ENCODE data around the gene AARS2. TPM values are rescaled to one million over a fixed set of nuclear protein-coding genes. Genes with fewer than 3 reads are reported as not detected.

Gene AARS2
- total and polyA plus RNA-seq, 2 of the 8 experiments (the other 6 are each of a cell fraction or from before 2014, with no cell fraction given), result 8.6 to 20.4 TPM

DNA sequence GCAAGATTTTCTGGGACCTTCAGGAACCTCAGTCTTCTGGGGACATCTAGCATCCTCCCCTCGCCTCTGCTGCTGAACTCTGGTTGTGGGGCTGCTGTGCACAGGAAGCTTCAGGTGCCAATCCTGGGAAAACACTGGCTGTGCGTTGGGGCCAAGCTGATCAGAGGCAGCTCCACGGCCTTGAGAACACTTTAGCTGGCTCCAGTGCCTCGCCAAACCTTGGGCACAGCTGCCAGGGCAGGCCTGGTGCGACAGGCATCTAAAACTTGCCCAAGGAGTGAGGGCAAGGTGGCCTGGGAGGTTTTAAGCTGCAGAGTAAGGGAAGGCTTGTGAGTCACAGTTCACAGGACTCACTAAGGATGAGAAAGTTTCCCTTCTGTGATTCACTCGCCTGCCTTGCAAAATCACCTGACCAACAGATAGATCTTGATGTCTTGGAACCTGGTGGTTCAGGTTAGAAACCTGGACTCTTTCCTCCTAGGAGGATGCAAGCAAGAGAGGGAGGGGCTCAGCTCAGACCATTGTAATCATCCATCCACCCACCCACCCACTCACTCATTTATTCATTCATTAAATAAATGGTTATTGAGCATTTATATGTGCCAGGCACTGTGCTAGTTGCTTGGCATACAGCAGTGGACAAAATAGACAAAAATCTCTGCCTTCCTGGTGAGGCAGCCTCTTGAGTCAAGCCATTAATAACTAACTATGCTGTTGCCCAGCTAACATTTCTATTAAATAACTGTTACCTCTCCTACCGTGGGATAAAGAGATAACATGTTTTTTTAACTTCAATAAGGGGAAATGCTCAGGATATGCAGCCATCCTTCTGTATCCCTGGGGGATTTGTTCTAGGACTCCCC lies 26.8 kb upstream of the AARS2 start:
- Histone ChIP-seq H3K79me1 (ENCODE audit: low read depth, low read length) (no peaks in the 10 kb centered on the region), H3K4me3 (ENCODE audit: extremely low read depth in 1 of 4, insufficient read depth in 2 of 4, low read depth in 3 of 4, low read length in 4 of 4) (no peak overlapping the region), H3K14ac (ENCODE audit: insufficient read length) (no peak overlapping the region), H2BK20ac (ENCODE audit: low read length) (no peak overlapping the region), H3K4ac (replicated peaks; ENCODE audit: insufficient read length, low read depth, low read length) (no peak overlapping the region), H3K9ac (replicated peaks in 1 of 4; ENCODE audit: extremely low read depth in 1 of 4, low read depth in 3 of 4, low read length in 3 of 4) (no peak overlapping the region), H3K9me3 (ENCODE audit: insufficient read depth in 2 of 2, low read depth in 1 of 2, low read length in 1 of 2) (no peaks in the 10 kb centered on the region), H3K36me3 (ENCODE audit: control insufficient read depth in 2 of 4, insufficient read depth in 4 of 4, low read length in 3 of 4) (no peaks in the 10 kb centered on the region), H2BK12ac (ENCODE audit: low read depth, low read length) (no peak overlapping the region), H2BK15ac (ENCODE audit: low read length) (no peak overlapping the region), H2AFZ (ENCODE audit: low read length) (no peak overlapping the region), H2AK5ac (ENCODE audit: low read depth, low read length) (no peak overlapping the region), H3K27me3 (replicated peaks in 1 of 4; ENCODE audit: control insufficient read depth in 3 of 4, extremely low read depth in 1 of 4, insufficient read depth in 3 of 4, low read length in 3 of 4) (peaks cover 3 to 7% (median 6%) of the 10 kb centered on the region in 4 experiments; a peak in 5 of 7 replicates), H2BK120ac (replicated peaks; ENCODE audit: low read depth, low read length) (no peak overlapping the region), H3K56ac (replicated peaks; ENCODE audit: insufficient read length, low read depth, low read length) (no peak overlapping the region), H4K8ac (ENCODE audit: extremely low read depth, insufficient read depth, low read length) (no peak overlapping the region; the same call in 1 of the 2 replicates), H3K23me2 (ENCODE audit: low read depth, low read length) (no peaks in the 10 kb centered on the region; the same call in 1 of the 2 replicates), H3K18ac (ENCODE audit: extremely low read depth, low read length) (no peak overlapping the region), H4K5ac (ENCODE audit: insufficient read length, low read depth, low read length) (no peak overlapping the region), H3K79me2 (ENCODE audit: control insufficient read depth in 1 of 2, insufficient read depth in 2 of 2, low read length in 2 of 2) (no peaks in the 10 kb centered on the region), H4K91ac (replicated peaks; ENCODE audit: insufficient read length, low read length) (no peak overlapping the region), H3K27ac (ENCODE audit: low read depth, low read length) (no peak overlapping the region), H3K4me1 (replicated peaks in 1 of 4; ENCODE audit: control insufficient read depth in 3 of 4, insufficient read depth in 4 of 4, low read length in 3 of 4) (peaks cover 0 to 5% (median under 1%) of the 10 kb centered on the region in 4 experiments; a peak in 3 of 7 replicates), H2BK5ac (ENCODE audit: low read depth, low read length) (no peak overlapping the region), H3K4me2 (ENCODE audit: insufficient read depth in 1 of 2, low read depth in 2 of 2, low read length in 2 of 2) (no peak overlapping the region), H4K20me1 (replicated peaks in 1 of 2; ENCODE audit: control insufficient read depth in 1 of 2, insufficient read depth in 2 of 2, low read length in 2 of 2) (no peaks in the 10 kb centered on the region), H3K23ac (ENCODE audit: insufficient read length) (no peak overlapping the region)
- CTCF ChIA-PET (ENCODE audit: partially characterized antibody), result interaction anchor here (0.9 to 10.2 kb wide), 12 partner anchors 9 to 190 kb away, joined by 3 to 153 read pairs (median 6); partner anchors contain the start of genes AARS2, SLC35B2 and TMEM151B
- FAIRE-seq (no peak), DNase-seq (ENCODE audit: low read depth in 1 of 2, low spot score in 2 of 2) (no peak)
- WGBS, 2 experiments (ENCODE audit: extremely low coverage in 1 of 2, insufficient coverage in 1 of 2, insufficient read length in 1 of 2, insufficient replicate concordance in 2 of 2, low coverage in 1 of 2, low lambda C conversion rate in 2 of 2, missing lambda C conversion rate in 1 of 2), result 81% methylated on average over 7 of the region's 7 CpGs; no CpG with 5 or more reads in 1 of the 2 experiments
- POLR2A ChIA-PET (ENCODE audit: partially characterized antibody), result interaction anchor here (0.9 to 3.0 kb wide), 5 partner anchors 33 to 93 kb away, joined by 3 to 11 read pairs (median 4); partner anchors contain the start of gene HSP90AB1
- TF ChIP-seq KDM1A (IDR thresholded peaks at IDR 0.05; ENCODE audit: borderline replicate concordance, low read length) (no peak), HDAC2 (IDR thresholded peaks at IDR 0.05; ENCODE audit: borderline replicate concordance in 1 of 2, low read depth in 2 of 2, low read length in 2 of 2) (no peak)
- TF ChIP-seq, protein P1, sequence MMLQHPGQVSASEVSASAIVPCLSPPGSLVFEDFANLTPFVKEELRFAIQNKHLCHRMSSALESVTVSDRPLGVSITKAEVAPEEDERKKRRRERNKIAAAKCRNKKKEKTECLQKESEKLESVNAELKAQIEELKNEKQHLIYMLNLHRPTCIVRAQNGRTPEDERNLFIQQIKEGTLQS (IDR thresholded peaks at IDR 0.05; ENCODE audit: insufficient read depth, low read depth, low read length), result no peak
